Upper lobe of right lung (tissue), 1 donor: ENCODE measurements around the gene NDST1. TPM values are rescaled to one million over a fixed set of nuclear protein-coding genes. Genes with fewer than 3 reads are reported as not detected.

Source experiments
- ATAC-seq: fragments of 200-7000 bp; cut with Tn5 transposase; one replicate; pipeline ENCODE4 v1.9.1; 2020; ENCODE audit warnings: mild to moderate bottlenecking, moderate library complexity
- DNase-seq: peaks from one replicate; pipeline ENCODE4 v3.0.0-alpha.2; 2020
- H3K27ac ChIP-seq: fragments of 200-600 bp; one replicate; pipeline ENCODE4 v1.8.0; 2022
- H3K27me3 ChIP-seq: fragments of 200-600 bp; one replicate; pipeline ENCODE4 v1.8.0; 2022; ENCODE audit warnings: mild to moderate bottlenecking
- H3K36me3 ChIP-seq: fragments of 200-600 bp; one replicate; pipeline ENCODE4 v1.8.0; 2022
- H3K4me1 ChIP-seq: fragments of 200-600 bp; one replicate; pipeline ENCODE4 v1.8.0; 2022
- H3K4me3 ChIP-seq: fragments of 200-600 bp; one replicate; pipeline ENCODE4 v1.8.0; 2022; ENCODE audit warnings: mild to moderate bottlenecking
- H3K9me3 ChIP-seq: fragments of 200-600 bp; one replicate; pipeline ENCODE4 v1.8.0; 2022
- intact Hi-C: fragments of 100-400 bp; cut with DNase I; formaldehyde crosslinking; loops from one replicate; pipeline ENCODE4 v1.11.0; 2022
- total RNA-seq: library from RNA; stranded (reverse); fragmentation: NEBNext Ultra II Directional; extraction: Animal tissue kit (Norgen Biotek cat#: 25700); gene quantifications from one replicate; pipeline ENCODE4 v1.2.1, GENCODE V29; 2021
- TF ChIP-seq, protein P1 (sequence below): fragments of 200-600 bp; IDR thresholded peaks from one replicate; pipeline ENCODE4 v1.8.0; 2022; ENCODE audit warnings: antibody characterized with exemption
- donor health status: DM: no; HTN: yes; CAD: no; lungs with severe emphysema.

The NDST1 gene
- total RNA-seq, 1 donor from 2014 or later, result 143 TPM

DNA sequence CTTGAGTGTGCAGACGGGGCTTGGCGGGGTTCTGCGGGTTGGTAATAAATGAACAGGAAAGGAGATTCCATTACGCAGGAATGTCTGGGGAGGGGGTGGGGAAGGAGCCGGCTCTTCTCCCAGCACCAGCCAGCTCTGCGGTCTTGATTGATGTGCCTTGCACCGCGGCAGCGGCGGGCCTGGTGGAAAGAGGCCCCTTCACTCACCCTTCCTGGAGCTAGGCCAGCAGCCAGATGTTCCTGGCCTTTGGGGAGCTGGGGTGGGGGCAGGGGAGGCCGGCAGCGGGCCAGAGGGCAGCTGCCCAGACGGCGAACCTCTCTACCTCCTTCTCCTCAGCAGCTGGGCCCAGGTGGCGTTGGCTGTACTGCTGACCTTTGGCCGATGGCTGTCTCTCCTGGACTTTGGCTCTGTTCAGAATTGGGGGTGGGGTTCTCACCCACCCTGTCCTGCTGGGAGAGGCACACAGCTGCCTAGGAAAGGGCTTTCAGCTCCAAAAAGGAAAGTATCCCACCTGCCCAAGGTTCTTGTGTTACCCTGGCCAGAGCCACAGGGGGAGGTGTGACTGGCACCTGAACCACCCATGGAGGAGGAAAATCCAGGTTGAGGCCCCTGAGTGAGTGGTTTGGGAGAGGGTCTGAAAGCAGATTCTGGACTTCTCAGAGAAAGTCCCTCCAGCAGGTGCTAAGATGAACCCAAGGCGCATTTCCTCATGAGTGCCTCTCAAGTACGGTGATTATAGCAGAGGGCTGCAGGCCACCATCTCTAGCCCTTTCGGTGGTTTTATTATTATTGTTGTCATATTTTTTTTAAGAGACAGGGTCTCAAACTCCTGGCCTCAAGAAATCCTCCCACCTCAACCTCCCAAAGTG is 74.5 kb downstream of the NDST1 start:
- H3K4me3 ChIP-seq, result no peak overlapping the region
- intact Hi-C loops, result no loop called here
- ATAC-seq (peak; percentile 48), DNase-seq (peak; percentile 78)
- TF ChIP-seq, protein P1, sequence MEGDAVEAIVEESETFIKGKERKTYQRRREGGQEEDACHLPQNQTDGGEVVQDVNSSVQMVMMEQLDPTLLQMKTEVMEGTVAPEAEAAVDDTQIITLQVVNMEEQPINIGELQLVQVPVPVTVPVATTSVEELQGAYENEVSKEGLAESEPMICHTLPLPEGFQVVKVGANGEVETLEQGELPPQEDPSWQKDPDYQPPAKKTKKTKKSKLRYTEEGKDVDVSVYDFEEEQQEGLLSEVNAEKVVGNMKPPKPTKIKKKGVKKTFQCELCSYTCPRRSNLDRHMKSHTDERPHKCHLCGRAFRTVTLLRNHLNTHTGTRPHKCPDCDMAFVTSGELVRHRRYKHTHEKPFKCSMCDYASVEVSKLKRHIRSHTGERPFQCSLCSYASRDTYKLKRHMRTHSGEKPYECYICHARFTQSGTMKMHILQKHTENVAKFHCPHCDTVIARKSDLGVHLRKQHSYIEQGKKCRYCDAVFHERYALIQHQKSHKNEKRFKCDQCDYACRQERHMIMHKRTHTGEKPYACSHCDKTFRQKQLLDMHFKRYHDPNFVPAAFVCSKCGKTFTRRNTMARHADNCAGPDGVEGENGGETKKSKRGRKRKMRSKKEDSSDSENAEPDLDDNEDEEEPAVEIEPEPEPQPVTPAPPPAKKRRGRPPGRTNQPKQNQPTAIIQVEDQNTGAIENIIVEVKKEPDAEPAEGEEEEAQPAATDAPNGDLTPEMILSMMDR, result no peak
- no peaks in the 10 kb centered on the region for H3K36me3 ChIP-seq
- H3K27ac ChIP-seq, result no peak overlapping the region
- no peaks in the 10 kb centered on the region for H3K27me3 ChIP-seq
- H3K9me3 ChIP-seq, result no peaks in the 10 kb centered on the region
- peaks cover 9% of the 10 kb centered on the region for H3K4me1 ChIP-seq

DNA sequence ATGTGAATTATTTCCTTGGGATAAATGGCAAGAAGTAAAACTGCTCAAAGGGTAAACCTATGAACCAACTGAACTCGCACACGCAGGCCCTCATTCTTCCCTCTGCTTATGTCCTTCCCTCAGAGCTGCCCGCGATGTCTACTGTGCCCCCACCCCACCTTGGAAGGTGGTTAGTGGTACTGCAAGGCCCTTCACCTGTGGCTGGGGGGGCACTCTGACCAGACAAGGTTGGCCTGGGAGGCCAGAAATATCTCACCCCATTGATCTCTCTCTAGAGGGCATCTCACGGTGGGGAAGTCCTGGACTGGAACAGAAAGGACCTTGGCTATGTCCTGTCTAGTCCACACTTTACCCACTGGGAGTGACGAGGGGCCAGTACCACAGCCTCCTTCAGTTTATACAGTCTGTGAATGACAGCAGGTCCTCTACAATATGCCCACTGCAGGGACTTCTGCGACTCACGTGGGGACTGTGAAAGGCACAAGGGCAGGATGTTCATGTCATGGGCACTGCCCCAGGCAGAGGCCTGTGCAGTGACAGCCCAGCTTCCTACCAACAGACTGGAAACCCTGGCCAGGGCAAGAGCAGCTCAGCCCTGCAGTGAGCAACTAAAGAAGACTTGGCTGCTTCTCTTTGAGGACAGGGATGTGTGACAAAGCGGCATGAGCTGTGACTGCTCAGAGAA is 75.8 kb downstream of the NDST1 start:
- intact Hi-C loops, result no loop called here
- no peak for ATAC-seq
- Histone ChIP-seq H3K36me3 (no peaks in the 10 kb centered on the region), H3K27me3 (no peaks in the 10 kb centered on the region), H3K9me3 (no peaks in the 10 kb centered on the region), H3K4me1 (peaks cover 9% of the 10 kb centered on the region), H3K4me3 (no peak overlapping the region), H3K27ac (no peak overlapping the region)
- DNase-seq, result peak; percentile 37
- TF ChIP-seq, protein P1, result no peak

DNA sequence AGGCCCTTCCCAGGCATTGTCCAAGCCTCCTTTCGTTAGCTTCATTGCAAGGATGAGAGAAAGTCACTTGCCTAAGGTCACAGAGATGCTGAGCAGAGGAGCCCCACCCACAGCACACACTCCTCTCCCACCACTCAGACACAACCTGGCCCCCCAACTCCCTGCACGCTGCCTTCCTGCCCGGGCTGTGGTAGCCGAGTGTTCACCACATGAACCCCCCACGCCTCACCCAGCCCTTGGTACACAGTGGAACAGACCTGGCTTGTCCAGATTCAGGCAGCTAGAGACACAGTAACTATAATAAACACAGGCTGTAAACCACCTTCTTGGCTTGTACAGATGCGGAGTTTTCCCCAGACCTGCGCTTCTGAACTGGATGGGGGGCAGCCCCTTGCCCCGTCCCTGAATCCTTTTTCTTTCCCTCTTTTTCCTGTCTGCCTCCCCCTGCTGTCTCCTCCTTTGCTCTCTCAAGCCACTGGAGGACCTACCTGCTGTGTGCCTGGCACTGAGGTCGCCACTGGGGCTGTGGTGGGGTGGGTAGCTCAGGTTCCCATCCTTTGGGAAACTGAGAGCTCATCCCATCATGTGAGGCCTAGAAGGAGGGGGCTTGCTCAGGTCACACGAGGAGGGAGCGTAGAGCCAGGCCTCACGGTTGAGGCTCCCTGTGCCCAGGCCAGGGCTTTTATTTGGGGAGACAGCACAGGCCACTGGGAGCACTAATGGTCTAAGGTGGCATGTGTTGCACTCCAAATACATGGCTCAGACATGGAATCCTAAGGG is 76.8 kb downstream of the NDST1 start:
- TF ChIP-seq, protein P1, result no peak
- H3K4me1 ChIP-seq, result peaks cover 13% of the 10 kb centered on the region
- DNase-seq, result peak; percentile 53
- H3K4me3 ChIP-seq, result no peak overlapping the region
- no peak for ATAC-seq
- H3K9me3 ChIP-seq, result no peaks in the 10 kb centered on the region
- no peaks in the 10 kb centered on the region for H3K36me3 ChIP-seq
- no peaks in the 10 kb centered on the region for H3K27me3 ChIP-seq
- no peak overlapping the region for H3K27ac ChIP-seq
- intact Hi-C loops, result no loop called here

DNA sequence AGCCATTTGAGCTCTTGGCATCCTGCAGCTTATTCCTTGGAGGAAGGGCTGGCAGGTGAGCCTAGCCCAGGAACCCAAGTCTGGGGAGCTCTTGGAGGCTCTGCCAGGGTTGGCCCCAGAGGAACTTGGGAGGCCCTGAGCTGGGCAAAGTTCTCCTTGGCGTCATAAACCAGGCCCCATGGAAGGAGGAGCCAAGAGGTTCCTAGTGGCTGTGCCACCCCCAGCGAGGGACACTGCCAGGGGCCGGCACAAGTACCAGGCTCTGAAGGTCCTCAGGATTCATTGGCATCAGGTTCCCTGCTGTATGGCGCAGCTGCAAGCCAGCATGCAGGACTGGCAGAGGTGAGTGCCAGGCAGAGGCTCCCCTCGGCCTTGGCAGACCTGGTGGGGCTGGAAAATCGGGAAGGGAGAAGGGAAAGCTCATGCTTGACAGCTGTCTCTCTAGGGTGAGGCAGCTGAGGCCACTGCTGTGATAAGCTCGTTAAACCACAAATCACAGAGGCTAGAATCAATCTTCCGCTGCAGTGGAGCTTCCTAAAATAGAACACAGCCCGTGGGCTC is 77.9 kb downstream of the NDST1 start:
- peak; percentile 48 for DNase-seq
- ATAC-seq, result no peak
- Histone ChIP-seq H3K9me3 (no peaks in the 10 kb centered on the region), H3K4me3 (no peak overlapping the region), H3K4me1 (peaks cover 24% of the 10 kb centered on the region), H3K27me3 (no peaks in the 10 kb centered on the region), H3K36me3 (no peaks in the 10 kb centered on the region), H3K27ac (no peak overlapping the region)
- intact Hi-C loops, result no loop called here
- TF ChIP-seq, protein P1, result no peak

DNA sequence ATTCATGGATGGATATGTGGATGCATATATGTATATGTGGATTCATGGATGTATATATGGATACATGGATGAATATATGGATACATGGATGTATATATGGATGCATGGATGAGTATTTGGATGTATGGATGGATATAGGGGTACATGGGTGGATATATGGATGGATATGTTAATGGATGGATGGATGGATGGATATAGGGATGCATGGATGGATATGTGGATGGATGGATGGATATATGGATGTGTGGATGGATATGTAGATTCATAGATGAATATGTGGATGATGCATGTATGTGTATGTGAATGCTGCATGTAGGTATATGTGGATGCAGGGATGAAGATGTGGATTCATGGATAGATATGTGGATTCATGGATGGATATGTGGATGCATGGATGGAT is 79.1 kb downstream of the NDST1 start:
- intact Hi-C loops, result no loop called here
- TF ChIP-seq, protein P1, result no peak
- H3K4me1 ChIP-seq, result peaks cover 26% of the 10 kb centered on the region

More for the DNA sequence above, 79.1 kb downstream of the NDST1 start:
- Histone ChIP-seq H3K4me3 (no peak overlapping the region), H3K36me3 (no peaks in the 10 kb centered on the region), H3K27me3 (no peaks in the 10 kb centered on the region), H3K27ac (no peak overlapping the region), H3K9me3 (no peaks in the 10 kb centered on the region)
- no peak for ATAC-seq
- no peak for DNase-seq
